Sigmoid colon (tissue), 4 donors: ENCODE data around the gene MPPE1.

Source experiments
- EP300 ChIP-seq, 4 donors: sonication (generic); formaldehyde crosslinking; IDR thresholded peaks; one replicate each; pipeline ENCODE4 v1.6.1; 2017; ENCODE audit warnings: antibody characterized with exemption in 4 of 4
- POLR2A ChIP-seq, 2 donors: fragments of 450-650 bp; IDR thresholded peaks; one replicate each; pipeline ENCODE4 v1.6.1; 2016; ENCODE audit warnings: antibody characterized with exemption in 2 of 2, mild to moderate bottlenecking in 2 of 2, moderate library complexity in 2 of 2
- POLR2AphosphoS5 ChIP-seq, 4 donors: sonication (generic); formaldehyde crosslinking; IDR thresholded peaks; one replicate each; pipeline ENCODE4 v1.6.1; 2017; ENCODE audit warnings: antibody characterized with exemption in 4 of 4
- TF ChIP-seq, protein P1 (sequence below), 4 experiments: fragments of 450-650 bp in 3 of 4; fragments of 200-600 bp in 1 of 4; IDR thresholded peaks; one replicate each; pipeline ENCODE4 v1.5.1; 2016 to 2019; ENCODE audit warnings: antibody characterized with exemption in 4 of 4, mild to moderate bottlenecking in 3 of 4, moderate library complexity in 2 of 4

DNA sequence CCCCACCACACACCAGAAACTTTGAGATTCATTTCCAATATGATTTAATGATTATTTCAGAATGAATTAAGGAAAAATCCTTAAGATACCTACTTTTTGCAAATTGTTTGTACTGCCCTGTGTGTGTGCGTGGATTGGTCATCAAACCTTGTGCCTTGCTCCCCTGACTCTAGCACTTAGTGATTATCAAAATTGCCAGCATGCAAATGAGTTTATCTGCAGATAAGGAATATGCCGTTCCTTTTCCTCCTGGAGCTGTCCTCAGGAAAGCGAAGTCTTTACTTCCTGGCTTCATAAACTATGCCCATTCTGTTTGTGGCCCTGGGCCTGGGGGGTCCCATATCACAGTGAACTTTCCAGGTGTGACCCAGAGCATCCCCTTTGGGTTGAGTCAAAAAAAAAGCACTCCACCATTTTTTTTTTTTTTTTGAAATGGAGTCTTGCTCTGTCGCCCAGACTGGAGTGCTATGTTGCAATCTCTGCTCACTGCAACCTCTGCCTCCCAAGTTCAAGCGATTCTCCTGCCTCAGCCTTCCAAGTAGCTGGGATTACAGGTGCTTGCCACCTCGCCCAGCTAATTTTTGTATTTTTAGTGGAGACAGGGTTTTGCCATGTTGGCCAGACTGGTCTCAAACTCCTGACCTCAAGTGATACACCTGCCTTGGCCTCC lies 45.5 kb downstream of the MPPE1 start:
- TF ChIP-seq, protein P1, sequence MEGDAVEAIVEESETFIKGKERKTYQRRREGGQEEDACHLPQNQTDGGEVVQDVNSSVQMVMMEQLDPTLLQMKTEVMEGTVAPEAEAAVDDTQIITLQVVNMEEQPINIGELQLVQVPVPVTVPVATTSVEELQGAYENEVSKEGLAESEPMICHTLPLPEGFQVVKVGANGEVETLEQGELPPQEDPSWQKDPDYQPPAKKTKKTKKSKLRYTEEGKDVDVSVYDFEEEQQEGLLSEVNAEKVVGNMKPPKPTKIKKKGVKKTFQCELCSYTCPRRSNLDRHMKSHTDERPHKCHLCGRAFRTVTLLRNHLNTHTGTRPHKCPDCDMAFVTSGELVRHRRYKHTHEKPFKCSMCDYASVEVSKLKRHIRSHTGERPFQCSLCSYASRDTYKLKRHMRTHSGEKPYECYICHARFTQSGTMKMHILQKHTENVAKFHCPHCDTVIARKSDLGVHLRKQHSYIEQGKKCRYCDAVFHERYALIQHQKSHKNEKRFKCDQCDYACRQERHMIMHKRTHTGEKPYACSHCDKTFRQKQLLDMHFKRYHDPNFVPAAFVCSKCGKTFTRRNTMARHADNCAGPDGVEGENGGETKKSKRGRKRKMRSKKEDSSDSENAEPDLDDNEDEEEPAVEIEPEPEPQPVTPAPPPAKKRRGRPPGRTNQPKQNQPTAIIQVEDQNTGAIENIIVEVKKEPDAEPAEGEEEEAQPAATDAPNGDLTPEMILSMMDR (IDR thresholded peaks at IDR 0.05): no peak
- TF ChIP-seq EP300 (IDR thresholded peaks at IDR 0.05) (no peak), POLR2A (IDR thresholded peaks at IDR 0.05) (no peak), POLR2AphosphoS5 (IDR thresholded peaks at IDR 0.05) (no peak)
